NT2/D1 (cell line): ENCODE data around the gene RGS7.

Experiments used
- SUZ12 ChIP-seq: IDR thresholded peaks from 2 replicates; pipeline ENCODE4 v1.6.1; 2011; ENCODE audit not compliant: insufficient read length, insufficient read depth; ENCODE audit errors: extremely low read depth
- YY1 ChIP-seq: IDR thresholded peaks from 2 replicates; pipeline ENCODE4 v1.6.1; 2011; ENCODE audit not compliant: insufficient read length, insufficient read depth
- ZNF274 ChIP-seq: IDR thresholded peaks from 2 replicates; pipeline ENCODE4 v1.6.1; 2011; ENCODE audit warnings: mild to moderate bottlenecking, low read depth, low read length

DNA sequence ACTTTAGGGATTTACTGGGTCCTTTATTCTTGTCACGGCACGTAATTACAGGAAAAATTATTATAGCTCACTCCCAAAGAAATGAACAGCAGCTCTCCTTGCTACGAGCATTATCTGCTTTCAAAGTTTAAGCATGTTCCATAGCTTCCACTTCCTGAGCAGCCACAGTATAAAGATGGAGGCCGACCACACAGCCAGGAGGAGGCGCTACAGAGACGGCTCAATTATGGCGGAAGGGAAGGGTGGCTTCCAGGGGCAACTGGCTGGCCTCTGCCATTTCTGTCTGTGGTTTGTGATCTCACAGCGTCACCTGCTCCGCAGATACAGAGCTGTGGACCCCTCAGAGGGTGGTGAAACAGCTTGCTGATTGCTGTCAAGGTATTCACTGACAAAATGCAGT is 532.8 kb downstream of the RGS7 start:
- no peak for TF ChIP-seq ZNF274
- no peak for TF ChIP-seq YY1
- TF ChIP-seq SUZ12, result no peak
